Measurements from ENCODE around the gene ALPK3. TPM values are rescaled to one million over a fixed set of nuclear protein-coding genes. Genes with fewer than 3 reads are reported as not detected.

Gene ALPK3
- total RNA-seq, 1 donor = 0.36 TPM

GRCh38 chr15:84852212-84852611 lies 35.1 kb downstream of the ALPK3 start:
- H3K4me1 ChIP-seq (ENCODE audit: insufficient read depth, low read length) = no peaks in the 10 kb centered on the region
- TF ChIP-seq CTCF (IDR thresholded peaks at IDR 0.05; ENCODE audit: extremely low read depth, low read depth, low read length) = no peak
- no peak overlapping the region for H2AFZ ChIP-seq (ENCODE audit: low read length)
- no peak overlapping the region for H3K27ac ChIP-seq (ENCODE audit: low read depth, low read length)
- no peaks in the 10 kb centered on the region for H3K36me3 ChIP-seq (ENCODE audit: insufficient read depth, low read length)
- H3K27me3 ChIP-seq (ENCODE audit: insufficient read depth, low read length) = no peaks in the 10 kb centered on the region
- no peaks in the 10 kb centered on the region for H3K9me3 ChIP-seq (ENCODE audit: low read depth, low read length)
- no peak overlapping the region for H3K4me2 ChIP-seq (ENCODE audit: insufficient read depth, low read length)
- H3K4me3 ChIP-seq (ENCODE audit: insufficient read depth, low read length) = no peak overlapping the region
- no peaks in the 10 kb centered on the region for H3K79me2 ChIP-seq (ENCODE audit: insufficient read depth, low read length)
- no peaks in the 10 kb centered on the region for H4K20me1 ChIP-seq (ENCODE audit: insufficient read depth, low read length)
- DNase-seq (ENCODE audit: insufficient read length, low spot score, missing footprints) = no peak

GRCh38 chr15:84855136-84855535 lies 38.0 kb downstream of the ALPK3 start:
- no peak overlapping the region for H3K4me3 ChIP-seq (ENCODE audit: insufficient read depth, low read length)
- H3K4me1 ChIP-seq (ENCODE audit: insufficient read depth, low read length) = no peaks in the 10 kb centered on the region
- no peaks in the 10 kb centered on the region for H3K27me3 ChIP-seq (ENCODE audit: insufficient read depth, low read length)
- H2AFZ ChIP-seq (ENCODE audit: low read length) = no peak overlapping the region
- H3K79me2 ChIP-seq (ENCODE audit: insufficient read depth, low read length) = no peaks in the 10 kb centered on the region
- no peak overlapping the region for H3K27ac ChIP-seq (ENCODE audit: low read depth, low read length)
- no peaks in the 10 kb centered on the region for H3K36me3 ChIP-seq (ENCODE audit: insufficient read depth, low read length)
- H4K20me1 ChIP-seq (ENCODE audit: insufficient read depth, low read length) = no peaks in the 10 kb centered on the region
- TF ChIP-seq CTCF (IDR thresholded peaks at IDR 0.05; ENCODE audit: extremely low read depth, low read depth, low read length) = no peak
- no peak overlapping the region for H3K4me2 ChIP-seq (ENCODE audit: insufficient read depth, low read length)
- DNase-seq (ENCODE audit: insufficient read length, low spot score, missing footprints) = no peak
- H3K9me3 ChIP-seq (ENCODE audit: low read depth, low read length) = no peaks in the 10 kb centered on the region

- Histone ChIP-seq H3K79me2 (ENCODE audit: insufficient read depth, low read length) (no peaks in the 10 kb centered on the region), H3K36me3 (ENCODE audit: insufficient read depth, low read length) (no peaks in the 10 kb centered on the region), H3K27me3 (ENCODE audit: insufficient read depth, low read length) (no peaks in the 10 kb centered on the region), H3K4me3 (ENCODE audit: insufficient read depth, low read length) (no peak overlapping the region), H2AFZ (ENCODE audit: low read length) (no peak overlapping the region), H3K9me3 (ENCODE audit: low read depth, low read length) (no peaks in the 10 kb centered on the region), H3K27ac (ENCODE audit: low read depth, low read length) (no peak overlapping the region), H4K20me1 (ENCODE audit: insufficient read depth, low read length) (no peaks in the 10 kb centered on the region), H3K4me2 (ENCODE audit: insufficient read depth, low read length) (no peak overlapping the region), H3K4me1 (ENCODE audit: insufficient read depth, low read length) (no peaks in the 10 kb centered on the region)
- TF ChIP-seq CTCF (IDR thresholded peaks at IDR 0.05; ENCODE audit: extremely low read depth, low read depth, low read length) = no peak
- DNase-seq (ENCODE audit: insufficient read length, low spot score, missing footprints) = no peak
These were observed 38.6 kb downstream of the ALPK3 start for GRCh38 chr15:84855765-84856164.

- no peaks in the 10 kb centered on the region for H3K36me3 ChIP-seq (ENCODE audit: insufficient read depth, low read length)
- H3K9me3 ChIP-seq (ENCODE audit: low read depth, low read length) = no peaks in the 10 kb centered on the region
- no peaks in the 10 kb centered on the region for H3K4me1 ChIP-seq (ENCODE audit: insufficient read depth, low read length)
- H3K79me2 ChIP-seq (ENCODE audit: insufficient read depth, low read length) = no peaks in the 10 kb centered on the region
- H3K27ac ChIP-seq (ENCODE audit: low read depth, low read length) = no peak overlapping the region
- H3K4me2 ChIP-seq (ENCODE audit: insufficient read depth, low read length) = no peak overlapping the region
- no peak for DNase-seq (ENCODE audit: insufficient read length, low spot score, missing footprints)
- H3K27me3 ChIP-seq (ENCODE audit: insufficient read depth, low read length) = no peaks in the 10 kb centered on the region
- no peak for TF ChIP-seq CTCF (IDR thresholded peaks at IDR 0.05; ENCODE audit: extremely low read depth, low read depth, low read length)
- H4K20me1 ChIP-seq (ENCODE audit: insufficient read depth, low read length) = no peaks in the 10 kb centered on the region
- no peak overlapping the region for H2AFZ ChIP-seq (ENCODE audit: low read length)
- no peak overlapping the region for H3K4me3 ChIP-seq (ENCODE audit: insufficient read depth, low read length)
These were observed 39.7 kb downstream of the ALPK3 start for GRCh38 chr15:84856731-84857417.
